ENCODE data around the gene CD160.
"Not testable (repeated sequence)": the region's sequence is repeated elsewhere in the genome, so short reads cannot be mapped to it uniquely, and the experiment has no call there.

CD160 gene, protein sequence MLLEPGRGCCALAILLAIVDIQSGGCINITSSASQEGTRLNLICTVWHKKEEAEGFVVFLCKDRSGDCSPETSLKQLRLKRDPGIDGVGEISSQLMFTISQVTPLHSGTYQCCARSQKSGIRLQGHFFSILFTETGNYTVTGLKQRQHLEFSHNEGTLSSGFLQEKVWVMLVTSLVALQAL

DNA sequence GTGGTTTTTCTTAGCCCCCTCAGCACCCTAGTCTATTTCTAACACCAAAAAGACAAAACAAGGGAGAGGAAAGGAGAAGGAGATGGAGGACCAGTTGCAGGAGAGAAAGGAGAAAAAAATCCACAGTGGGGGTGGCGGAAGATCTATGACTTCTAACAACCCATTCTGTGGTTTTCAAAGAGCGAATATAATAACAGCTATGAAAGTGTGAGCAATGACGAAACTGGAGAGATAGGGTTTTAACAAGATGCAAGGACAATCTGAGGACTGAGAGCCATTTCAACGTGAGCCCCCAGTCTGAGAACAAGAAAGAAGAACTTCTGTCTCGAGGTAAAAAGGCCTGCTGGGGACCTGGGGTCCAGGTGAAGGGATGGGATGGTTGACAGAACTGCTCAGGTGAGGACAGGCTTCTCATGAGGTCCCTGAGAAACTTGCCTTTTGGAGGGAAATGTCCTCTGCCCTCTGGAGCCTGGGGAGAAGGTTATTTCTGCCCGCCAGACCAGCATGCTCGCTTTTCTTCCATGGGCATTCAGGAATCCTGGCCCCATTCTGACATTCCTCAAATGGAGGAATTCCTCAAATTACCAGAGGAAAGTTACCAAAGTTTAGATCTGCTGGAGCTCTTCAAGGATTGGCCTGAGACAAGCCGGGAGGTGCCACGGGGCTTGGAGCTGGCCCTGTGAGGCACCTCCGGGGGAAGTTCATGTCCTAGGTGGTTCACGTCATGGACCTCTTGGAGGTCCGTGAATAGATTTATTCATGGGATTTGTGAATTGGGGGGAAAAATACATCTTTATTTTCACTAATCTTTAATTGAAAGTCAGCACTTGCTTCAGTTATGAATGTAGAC is at the start of gene CD160:
Gene CD160 (plus strand): TSS at position 270 of the 850 bp plus-strand sequence. CDS start 8,829 bp downstream, outside the sequence.
- no peak for DNase-seq

DNA sequence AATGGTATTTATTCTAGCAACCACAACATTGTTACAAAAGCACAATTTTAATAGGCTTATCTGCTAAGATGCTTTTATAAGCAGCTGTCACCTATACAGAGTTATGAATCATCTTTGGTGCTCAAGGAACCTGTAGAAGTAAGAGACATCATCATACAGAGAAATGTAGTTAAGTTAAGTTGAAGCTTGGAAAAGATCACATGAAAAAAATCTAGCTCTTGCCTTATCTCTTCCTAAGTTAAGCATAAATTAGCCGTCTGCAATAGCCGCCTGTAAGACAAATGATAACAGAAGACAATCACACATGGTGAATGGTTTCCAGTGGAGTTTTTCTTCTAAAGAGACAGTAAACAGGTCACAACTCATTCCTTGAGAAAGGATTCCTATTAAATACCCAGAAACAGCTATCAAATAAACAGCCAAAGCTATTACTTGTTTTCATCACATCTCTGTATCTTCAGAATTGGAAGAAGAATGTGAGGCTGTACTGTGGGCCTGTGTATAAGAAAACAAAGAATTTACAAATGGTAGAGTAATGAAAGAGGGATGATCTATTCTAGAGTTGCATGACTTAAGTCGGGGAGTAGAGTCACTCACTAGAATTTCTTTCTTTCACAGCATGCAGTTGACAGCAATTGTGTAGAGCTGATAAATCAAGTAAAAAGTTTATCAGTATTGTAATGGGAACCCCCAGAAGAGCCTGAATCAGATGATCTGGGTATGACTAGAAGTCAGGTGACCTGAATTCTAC is 48.1 kb upstream of the CD160 start:
- DNase-seq, result not testable (repeated sequence)

DNA sequence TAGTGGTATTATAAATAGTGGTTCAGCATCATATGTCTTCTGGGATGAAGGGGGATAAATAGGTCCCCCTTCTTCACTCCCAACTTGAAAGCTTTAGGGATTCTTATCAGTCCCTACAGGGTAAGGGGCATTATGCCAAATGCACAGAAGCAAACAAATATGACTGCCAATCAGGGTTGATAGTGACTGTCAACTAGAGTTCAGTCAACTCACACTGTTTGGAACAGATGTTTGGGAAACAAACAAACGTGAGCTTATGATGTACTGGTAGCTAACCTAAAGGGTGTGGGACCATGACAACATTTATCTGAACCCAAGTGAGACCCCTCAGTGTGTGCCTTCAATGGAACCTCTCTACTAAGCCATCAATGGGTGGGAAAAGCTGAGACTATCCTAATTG is 46.1 kb upstream of the CD160 start:
- DNase-seq, result not testable (repeated sequence)

DNA sequence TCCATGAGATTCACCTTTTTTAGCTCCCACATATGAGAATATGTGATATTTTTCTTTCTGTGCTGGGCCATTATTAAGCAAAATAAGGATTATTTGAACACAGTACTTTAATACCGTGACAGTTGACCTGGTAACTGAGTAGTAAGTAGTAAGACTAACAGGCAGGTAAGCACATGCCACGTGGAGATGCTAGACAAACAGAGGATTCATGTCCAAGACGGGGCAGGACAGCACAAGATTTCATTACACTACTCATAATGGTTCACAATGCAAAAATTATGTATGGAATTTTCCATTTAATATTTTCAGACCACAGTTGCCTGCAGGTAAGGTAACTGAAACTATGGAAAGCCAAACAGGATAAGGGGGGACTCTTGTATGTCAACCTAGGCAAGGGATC is 34.4 kb upstream of the CD160 start:
- DNase-seq, result not testable (repeated sequence)

DNA sequence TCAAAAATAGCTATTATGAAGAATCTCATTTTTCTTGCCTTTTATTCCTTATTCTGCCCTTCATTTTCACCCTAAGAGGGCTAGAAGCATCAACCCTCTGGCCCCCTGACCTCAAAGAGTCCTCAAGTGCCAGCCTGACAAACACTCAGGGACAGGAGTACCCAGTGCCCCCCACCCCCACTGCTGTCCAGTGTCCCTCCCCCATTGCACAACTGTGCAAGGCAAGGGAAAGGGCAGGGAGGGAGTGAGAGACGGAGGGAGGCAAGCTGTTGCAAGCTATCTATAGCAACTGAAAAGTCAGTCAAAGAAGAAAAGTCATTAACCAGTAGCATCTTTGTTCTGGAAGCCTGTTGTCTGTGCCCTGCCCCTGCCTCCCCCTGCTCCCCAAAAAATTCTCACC is 33.2 kb upstream of the CD160 start:
- DNase-seq, result not testable (repeated sequence)

DNA sequence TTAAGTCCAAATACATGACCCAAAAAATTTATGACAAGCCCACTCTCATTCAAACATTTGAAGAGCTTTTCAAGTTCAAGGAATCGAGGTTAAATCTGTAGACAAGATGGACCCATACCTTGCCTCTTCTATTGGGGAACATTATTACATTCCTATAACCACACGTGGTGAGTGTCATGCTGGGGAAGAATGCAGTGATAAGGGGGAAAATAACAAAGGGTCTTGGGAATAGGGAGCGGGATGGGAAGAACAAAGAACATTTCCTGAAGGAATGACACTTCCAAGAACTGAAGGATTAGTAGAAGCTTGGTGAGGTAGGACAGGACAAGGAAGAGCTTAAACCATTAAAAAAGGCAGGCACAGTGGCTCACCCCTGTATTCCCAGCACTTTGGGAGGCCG is 31.0 kb upstream of the CD160 start:
- no peak for DNase-seq

DNA sequence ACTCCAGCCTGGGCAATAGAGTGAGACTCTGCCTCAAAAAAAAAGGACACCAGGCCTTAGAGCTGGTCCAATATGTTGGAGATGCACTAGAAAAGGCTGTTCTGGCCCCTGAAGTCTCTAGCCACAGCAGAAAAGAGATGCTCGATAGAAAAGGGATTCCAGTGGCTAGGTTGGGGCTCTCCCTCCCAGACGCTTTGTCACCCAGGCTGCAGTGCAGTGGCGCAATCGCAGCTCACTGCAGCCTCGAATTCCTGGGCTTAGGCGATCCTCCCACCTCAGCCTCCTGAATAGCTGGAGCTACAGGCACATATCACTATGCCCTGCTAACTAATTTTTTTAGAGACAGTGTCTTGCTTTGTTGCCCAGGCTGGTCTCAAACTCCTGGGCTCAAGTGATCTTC is 30.4 kb upstream of the CD160 start:
- no peak for DNase-seq

DNA sequence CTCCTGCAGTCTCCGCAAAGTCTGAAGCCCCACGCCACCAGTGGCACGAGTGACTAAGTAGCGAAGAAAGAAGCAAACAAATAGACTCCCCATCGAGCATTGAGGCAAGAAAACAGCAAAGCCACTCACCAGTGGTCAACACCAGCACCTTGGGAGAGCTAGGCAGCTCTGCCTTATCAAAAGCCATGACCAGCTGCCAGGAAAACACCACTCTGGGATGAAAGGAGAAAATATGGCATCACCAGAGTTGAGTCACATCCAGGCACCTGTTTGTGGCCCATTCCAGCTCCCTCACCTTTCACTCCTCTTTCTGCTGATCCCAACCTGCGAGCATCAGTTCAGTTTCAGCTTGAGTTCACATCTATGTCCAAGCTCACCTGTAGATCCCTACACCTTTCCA is 29.4 kb upstream of the CD160 start:
- DNase-seq, result no peak

DNA sequence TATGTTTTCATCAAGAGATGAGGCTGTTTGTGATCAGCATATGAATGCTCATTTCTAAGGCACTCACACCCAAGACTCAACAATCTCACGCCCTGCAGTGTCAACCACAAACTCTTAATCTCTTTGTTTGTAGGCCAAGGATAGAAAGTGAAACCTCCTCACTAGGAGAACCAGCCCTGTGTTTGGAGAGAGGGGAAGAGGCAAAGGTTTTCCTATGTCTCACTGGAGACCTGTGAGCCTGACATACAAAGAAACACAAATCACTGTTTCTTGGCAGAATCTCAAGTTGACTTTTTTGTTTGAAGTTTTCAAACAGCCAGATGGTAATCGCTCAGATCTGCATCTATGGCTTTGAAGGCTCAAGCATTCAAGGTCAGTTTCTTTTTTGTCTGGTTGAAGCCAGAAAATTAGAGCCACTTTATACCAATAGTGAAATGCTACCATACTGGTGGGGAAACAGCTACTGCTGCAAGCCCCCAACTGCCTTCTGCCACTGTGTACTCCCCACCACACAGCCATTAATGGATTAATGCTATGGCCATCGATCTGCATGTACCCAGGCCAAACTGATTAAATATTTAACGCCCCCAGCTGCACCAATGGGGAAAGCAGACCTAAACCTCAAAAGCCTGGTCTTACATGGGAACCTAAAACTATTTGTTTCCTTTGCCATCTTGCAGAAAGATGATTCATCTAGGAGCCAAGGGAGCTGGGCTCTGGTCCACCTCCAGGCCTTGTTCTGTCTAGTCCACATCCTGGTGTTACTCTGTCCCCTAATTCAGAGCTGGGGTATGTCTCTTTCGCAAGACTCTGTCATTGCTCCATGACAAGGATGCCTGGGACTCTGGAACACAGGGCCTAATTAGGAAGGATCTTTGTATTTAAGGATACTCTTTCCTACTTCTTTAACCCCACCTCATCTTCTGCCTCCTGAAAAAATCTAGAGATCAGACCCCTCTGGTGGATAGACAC is 28.4 kb upstream of the CD160 start:
- DNase-seq, result no peak

DNA sequence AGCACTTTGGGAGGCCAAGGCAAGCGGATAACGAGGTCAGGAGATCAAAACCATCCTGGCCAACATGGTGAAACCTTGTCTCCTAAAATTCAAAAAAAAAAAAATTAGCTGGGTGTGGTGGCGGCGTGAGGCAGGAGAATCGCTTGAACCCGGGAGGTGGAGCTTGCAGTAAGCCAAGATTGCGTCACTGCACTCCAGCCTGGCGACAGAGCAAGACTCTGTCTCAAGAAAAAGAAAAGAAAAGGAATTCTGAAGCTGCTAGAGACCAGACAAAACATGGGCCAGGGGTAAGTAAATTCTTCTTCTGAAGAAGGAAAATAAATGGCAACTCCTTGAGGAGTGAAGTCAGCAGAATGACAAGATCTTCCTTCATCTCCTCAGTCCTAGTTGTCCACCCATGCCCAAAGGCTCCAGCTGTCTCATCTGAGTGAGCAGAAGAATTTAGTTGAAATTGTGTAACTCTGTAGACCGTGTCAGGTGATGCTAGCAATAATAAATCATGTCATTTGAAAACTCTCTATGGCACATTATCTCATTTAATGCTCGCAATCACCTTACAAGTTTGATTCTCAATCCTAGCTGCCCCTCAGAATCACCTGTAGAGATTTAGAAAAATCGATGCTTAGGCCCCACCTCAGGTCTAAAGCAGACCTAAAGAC is 26.4 kb upstream of the CD160 start:
- no peak for DNase-seq

DNA sequence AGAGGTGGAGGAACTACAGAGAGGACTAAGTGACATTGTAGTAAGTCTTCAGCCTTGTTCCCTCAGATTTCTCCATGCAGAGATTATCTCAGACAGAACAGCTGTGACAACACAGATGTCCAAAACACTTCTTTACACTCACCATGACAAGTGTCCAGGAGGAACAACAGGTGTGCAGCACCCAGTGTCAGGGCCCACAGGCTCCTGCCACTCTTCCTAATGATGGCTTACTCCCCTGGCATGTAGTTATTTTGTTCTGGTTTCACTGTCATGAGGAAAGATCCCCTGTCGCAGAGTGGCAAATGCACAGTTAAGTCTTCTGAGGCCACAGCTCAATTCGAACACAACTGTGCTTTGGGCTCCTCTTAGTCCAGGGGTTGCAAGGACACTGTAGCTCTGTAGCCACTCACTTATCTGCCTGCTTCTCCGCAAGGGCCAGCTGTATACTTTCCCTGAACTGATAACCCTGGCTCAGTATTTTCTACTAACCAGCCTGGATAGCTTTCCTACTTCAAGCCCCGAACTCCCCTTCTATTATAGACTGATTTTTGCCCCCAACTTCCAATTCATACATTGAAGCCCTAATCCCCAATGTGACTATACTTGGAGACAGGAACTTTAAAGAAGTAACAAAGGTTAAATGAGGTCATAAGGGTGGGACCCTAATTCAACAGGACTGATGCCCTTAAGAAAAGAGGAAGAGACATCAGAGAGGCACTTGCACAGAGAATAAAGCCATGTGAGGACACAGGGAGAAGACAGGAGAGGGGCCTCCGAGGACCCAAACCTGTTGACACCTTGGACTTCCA is 23.3 kb upstream of the CD160 start:
- DNase-seq, result no peak

DNA sequence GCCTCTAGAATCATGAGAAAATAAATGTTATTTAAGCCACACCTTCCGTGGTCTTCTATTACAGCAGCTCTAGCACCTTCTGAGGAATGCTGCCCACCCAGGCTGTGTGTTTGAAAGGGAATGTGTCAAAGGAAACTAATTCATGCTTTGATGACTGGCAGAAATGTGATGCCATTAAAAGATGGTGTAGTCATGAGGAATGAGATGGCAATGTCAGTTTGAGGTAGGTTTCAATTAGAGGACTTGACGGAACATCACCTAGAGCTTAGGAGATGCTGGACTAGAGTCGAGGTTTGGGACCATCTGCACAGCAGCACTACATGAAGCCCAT is 22.7 kb upstream of the CD160 start:
- no peak for DNase-seq

DNA sequence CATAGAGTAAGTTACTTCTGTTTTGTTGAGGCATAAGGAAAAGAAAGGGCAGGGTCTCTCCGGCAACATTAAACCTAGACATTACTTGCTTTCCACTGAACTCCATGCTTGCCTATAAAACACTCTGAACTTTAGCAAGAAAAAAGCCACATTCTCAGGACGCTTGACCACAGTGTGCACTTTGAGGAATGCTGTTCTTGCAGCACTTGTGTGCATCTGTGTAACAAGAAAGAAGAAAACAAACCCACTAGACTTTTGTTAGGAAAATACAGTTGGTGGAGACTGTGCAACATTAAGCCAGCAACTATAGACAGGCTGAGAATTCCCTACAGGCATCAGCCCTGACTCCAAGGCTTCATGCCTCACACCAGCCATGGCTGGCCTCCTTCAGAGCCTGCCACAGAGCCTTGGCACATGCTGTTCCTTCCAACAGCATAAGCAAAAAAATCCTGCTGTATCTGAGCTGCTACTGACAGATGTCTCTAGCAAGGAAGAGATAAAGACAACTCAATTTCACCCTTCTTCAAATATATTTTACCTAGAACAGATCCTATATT is 17.9 kb upstream of the CD160 start:
- DNase-seq, result no peak

DNA sequence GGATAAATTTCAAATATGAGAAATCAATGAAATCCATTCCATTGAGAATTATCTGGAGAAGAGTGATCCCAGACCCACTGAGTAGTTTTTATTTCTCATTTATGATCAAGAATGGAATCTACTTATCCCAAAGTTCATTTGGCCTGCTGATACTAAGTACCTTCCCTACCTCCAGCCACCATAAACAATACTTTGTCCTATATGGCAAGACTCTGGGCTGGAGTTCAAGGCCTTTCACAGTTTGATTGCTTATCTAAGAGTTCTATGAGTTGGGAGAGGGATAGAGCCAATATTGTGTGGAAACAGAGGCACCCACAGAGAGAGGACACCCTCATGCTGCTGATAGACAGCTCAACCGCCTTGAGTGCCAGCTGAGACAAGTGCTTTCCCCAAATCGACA is 17.2 kb upstream of the CD160 start:
- no peak for DNase-seq

DNA sequence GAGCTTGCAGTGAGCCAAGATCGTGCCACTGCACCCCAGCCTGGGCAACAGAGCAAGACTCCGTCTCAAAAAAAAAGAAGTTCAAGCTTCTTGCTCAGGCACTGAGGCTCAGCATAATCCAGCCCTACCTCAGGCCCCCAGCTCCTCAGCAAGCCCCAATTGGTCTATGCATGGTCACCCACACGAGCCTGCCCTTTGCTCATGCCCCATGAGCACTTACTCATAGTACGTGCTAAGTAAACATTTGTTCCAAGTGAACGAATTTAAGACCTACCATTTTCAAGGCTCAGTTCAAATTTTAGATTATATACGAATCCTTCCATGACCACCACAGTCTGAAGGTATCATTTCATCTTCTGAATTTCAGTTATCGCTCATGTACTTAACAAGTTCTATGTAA is 16.5 kb upstream of the CD160 start:
- no peak for DNase-seq

DNA sequence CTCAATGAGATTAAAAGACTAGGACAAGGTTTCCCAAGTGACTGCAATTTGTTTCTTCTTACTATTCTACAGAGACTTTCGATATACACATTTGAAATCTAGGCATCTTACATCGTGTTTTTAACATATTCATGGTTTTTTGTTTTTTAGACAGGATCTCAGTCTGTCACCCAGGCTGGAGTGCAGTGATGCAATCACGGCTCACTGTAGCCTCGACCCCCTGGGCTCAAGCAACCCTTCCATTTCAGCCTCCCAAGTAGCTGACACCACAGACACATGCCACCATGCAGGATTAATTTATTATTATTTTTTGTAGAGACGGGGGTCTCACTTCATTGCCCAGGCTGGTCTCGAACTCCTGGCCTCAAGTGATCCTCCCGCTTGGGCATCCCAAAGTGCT is 13.7 kb upstream of the CD160 start:
- DNase-seq, result no peak

DNA sequence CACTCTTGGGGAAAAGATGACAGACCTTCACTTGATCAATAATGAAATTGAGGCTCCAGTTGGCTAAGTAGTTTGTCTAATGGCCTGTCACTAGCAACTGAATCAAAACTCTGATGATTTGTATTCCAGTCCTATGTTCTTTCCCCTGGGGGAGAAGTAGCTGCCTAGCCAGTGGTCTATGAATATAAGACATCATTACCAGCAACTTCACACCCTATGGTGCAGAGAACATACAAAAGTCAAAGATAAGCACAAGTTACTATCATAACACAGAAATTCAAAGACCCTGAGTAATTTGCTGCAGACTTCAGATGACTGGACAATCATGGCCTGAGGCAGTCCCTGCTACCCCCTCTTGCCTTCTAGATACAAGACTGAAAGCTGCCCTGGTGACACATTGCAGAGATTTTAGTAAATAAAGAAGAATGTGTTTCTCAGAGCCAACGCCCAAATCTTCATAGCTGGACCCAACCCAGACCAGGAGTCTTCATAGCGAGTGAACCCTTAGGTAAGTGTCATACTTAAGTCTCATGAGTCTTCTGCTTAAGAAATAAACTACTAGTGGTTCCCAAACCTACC is 13.1 kb upstream of the CD160 start:
- no peak for DNase-seq

DNA sequence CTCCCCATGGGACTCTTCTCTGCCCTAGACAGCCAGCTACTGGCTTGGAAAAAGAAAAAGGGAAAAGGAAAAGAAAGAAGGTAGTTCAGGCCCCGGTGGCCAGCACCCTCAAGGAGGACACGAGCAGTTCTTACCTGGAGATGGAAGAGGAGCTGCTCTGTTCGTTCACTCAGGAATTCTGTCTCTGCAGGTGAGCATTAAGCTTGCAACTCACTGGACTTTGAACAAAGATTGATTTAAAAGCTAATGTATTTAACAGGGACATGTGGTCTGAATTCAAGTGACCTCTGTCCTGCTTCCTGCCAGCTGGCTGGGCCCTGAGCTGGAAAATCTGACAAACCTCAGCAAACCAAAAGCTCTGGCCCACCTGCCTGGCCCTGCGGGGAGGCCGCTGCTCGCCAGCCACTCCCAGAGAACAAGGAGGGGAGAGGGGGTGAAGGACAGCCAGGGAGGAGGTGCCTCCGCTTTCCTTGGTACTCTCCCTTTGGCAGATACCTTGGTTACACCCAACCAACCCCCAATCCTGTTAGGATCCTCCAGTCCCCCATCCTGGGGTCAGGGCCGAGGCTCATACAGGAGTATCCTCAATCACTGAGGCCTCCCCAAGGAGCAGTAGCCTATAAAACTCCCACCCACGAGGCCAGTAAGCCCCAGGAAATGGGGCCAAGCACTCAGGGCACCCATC is 12.0 kb upstream of the CD160 start, which contains the start of gene PDZK1:
Gene PDZK1 (minus strand): TSS at position 186 of the 685 bp plus-strand sequence. CDS start 19,347 bp downstream, outside the sequence.
- no peak for DNase-seq

DNA sequence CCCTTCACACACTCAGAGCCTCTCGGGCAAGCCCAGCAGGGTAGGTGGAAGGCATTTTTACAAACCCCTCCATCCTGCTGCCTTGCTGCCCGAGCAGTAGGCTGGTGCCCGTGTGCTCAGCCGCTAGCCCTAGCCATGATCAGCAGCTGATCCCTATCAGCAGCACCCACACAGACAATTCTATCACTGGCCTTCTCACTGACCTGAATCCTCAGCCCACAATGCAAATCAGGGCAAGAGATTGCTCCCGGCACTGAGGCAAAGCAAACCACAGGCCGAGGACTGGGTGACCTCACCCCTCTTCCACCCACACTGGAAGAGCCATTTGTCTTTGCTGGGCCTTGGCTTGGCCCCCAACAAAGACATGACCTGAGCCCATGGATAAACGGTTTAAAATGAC is 11.2 kb upstream of the CD160 start:
- no peak for DNase-seq
